ENCODE data around the gene PAPLN.
A peak's percentile ranks its signal among the peaks of the same experiment; 100 is the strongest.

The PAPLN gene

DNA sequence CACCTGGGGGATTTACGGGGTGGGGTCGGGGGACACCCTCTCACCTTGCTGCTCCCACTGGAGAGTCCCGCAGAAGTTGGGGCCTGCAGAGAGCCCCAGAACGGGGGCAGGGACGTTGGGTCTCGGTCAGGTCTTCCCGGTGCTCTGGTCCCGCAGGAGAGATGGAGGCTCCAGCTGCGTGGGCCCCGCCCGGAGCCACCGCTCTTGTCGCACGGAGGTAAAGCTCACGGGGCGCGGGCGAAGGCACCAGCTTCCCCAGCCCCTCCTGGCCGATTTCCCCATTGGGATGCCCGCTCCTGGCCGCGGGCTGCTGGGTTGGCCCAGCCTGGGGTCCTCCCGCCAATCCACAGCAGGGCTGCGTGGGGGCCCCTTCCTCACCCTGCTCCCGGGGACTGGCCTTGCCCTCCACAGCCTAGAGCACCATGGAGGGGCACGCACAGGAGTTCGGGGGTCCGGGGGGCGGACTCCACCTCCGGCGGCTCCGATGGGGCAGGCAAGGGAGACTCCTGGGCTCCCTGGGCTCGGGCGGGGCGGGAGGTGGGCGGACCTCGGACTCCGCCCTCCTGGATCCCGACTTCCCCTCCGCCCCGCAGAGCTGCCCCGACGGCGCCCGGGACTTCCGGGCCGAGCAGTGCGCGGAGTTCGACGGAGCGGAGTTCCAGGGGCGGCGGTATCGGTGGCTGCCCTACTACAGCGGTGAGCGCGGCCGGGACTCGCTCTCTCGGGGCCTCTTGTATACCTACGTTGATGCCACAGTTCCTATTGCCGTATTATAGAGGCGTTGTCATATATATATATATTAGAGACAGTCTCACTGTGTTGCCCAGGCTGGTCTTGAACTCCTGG, 8.4 kb downstream of the PAPLN start:
- DNase-seq: peak; percentile 77

DNA sequence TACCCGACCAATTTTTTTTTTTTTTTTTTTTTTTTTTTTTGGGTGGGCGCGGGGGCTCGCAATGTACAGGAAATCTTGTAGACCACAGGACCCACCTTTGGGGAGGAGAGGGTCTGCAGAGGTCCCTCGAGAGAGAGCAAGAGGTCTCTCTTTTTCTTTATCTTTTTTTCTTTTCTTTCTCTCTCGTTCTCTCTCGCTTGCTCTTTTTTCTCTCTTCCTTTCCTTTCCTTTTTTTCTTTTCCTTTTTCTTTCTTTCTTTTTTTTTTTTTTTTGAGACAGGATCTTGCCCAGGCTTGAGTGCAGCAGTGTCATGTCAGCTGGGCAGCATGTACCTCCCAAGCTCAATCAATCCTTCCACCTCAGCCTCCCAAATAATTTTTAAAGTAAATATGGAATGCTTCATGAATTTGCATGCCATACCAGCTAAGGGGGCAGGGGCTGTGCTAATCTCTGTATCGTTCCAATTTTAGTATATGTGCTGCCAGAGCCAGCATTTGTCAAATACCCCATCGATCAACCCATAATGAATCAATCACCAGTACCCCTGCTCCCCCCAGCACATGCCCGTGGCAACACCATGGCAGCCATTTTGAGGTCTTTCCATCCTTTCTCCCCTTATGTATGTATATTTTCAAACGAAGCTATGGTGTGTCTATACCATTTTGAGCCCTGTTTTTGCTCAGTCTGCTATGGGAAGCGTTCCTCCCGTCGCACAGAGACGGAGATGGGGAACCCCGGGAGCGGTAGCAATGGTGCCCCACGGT, 9.3 kb downstream of the PAPLN start:
- DNase-seq: no peak

DNA sequence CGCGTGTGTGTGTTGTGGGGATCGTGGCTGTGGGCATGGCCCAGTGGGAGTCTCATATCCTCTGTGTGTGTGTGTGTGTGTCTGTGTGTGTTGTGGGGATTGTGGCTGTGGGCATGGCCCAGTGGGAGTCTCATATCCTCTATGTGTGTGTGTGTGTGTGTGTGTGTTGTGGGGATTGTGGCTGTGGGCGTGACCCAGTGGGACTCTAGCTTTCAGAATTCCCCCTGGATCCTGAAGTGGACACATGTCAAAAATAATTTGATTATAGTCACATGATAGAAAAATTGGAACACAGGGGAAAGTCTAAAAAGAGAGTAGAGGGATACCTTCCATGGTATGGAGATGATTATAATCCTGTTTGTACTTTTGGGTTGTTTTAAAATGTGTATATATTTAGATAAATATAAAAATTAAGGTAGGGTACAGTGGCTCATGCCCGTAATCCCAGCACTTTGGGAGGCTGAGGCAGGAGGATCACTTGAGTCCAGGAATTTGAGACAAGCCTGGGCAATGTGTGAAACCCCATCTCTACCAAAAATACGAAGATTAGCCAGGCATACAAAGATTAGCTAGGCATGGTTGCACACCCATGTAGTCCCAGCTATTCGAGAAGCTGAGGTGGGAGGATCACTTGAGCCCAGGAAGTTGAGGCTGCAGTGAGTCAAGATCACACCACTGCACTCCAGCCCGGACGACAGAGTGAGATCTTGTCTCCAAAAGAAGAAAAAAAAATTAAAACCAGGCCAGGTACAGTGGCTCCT, 11.0 kb downstream of the PAPLN start:
- DNase-seq: no peak

DNA sequence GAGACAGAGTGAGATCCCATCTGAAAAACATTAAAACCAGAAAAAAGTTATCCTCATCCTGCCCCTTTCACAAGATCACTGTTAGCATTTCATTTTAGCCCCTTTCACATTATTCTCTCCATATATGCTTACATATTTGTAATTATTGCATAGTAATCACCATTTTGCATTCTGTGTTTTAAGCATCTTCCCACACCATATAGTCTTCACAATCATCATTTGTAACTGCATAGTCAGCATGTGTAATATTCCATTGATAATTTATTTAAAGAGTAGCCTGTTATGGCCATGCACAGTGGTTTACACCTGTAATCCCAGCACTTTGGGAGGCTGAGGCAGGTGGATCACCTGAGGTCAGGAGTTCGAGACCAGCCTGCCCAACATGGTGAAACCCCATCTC, 11.8 kb downstream of the PAPLN start:
- DNase-seq: no peak

DNA sequence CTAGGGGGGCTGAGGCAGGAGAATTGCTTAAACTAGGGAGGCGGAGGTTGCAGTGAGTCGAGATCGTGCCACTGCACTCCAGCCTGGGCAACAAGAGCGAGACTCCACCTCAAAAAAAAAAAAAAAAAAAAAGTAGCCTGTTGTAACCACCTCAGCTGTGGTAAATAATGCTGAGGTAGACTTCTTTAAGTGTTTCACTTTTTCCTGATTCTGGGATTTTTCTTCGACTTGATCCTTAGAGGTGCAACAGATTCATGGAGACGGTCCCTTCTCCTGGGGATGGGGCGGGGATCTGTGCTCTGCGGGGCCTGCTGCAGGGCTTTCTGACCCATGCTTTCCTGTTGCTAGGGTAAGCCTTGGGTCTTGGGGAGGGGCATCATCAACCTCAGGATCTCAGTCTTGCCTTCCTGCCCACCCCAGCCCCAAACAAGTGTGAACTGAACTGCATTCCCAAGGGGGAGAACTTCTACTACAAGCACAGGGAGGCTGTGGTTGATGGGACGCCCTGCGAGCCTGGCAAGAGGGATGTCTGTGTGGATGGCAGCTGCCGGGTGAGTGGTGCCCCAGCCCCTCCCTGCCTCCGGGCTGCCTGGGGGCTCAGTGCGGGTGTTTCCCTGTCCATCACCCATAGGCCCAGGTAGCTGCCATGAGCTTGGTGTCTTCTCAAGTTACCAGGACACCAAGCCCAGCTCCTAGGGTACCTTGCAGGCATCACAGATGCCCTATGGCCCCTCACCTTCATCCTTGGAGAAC, 12.4 kb downstream of the PAPLN start:
- no peak for DNase-seq

DNA sequence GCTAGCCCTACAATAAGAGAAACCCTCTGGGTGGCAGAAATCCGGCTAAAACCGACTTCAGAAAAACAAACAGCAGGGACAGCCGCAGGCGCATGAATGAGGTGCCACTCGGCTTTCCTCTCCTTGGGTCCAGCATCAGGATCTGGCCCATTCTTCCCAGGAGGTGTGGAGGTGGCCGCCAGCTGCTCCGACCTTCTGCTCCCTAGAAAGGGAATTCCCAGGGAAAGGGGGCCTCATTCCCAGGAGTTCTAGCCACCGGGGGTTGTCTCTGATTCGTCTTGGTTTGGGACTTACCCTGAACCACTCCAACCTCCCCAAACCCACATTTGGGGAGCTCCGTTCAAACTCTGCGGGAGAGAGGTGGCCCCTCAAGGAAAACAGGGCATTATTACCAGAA, 13.0 kb downstream of the PAPLN start:
- DNase-seq: no peak

DNA sequence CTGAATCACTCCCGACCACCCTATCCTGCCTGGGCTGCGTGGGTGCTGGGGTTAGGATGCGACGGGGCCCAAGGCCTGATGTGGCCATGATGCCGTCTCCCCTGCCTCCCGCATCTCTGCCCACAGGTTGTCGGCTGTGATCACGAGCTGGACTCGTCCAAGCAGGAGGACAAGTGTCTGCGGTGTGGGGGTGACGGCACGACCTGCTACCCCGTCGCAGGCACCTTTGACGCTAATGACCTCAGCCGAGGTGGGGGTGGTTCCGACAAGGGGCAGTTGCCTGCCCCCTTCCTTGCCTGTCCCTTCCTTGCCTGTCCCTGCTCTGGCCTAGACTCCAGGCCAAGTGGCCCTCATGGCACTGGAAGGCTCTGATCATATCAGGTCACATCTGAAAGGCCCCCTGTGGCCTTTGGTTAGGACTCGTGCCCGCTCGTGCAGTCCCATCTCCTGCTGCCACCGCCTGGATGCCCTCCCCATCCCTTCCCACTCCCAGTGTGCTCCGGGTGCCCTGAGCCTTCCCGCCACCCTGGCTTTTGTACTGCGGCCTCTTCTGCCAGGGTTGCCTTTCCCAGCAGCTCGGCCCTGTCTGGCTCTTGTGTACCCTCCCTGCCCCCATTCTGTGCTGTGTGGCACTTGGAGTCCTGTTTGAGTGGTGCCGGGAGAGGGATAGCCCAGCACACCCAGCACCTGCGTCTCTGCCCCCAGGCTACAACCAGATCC, 13.6 kb downstream of the PAPLN start:
- no peak for DNase-seq

DNA sequence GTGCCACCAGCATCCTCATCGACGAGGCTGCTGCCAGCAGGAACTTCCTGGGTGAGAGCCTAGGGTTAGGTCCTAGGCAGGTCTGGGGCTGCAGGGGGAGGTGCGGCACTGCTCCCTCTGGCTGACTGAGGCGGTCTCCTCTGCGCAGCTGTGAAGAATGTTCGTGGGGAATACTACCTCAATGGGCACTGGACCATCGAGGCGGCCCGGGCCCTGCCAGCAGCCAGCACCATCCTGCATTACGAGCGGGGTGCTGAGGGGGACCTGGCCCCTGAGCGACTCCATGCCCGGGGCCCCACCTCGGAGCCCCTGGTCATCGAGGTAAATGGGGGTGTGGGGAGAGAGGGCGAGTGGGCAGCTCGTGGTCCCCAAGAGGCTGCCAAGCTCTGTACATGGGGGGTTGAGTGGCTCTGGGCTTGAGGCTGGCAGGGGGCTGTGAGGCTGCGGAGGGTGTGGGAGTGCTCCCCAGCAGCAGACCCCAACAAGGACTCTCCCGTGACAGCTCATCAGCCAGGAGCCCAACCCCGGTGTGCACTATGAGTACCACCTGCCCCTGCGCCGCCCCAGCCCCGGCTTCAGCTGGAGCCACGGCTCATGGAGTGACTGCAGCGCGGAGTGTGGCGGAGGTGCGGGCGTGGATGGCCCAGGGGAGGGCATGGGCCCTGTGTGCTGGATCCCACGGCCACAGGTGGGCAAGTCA, 14.4 kb downstream of the PAPLN start:
- no peak for DNase-seq

DNA sequence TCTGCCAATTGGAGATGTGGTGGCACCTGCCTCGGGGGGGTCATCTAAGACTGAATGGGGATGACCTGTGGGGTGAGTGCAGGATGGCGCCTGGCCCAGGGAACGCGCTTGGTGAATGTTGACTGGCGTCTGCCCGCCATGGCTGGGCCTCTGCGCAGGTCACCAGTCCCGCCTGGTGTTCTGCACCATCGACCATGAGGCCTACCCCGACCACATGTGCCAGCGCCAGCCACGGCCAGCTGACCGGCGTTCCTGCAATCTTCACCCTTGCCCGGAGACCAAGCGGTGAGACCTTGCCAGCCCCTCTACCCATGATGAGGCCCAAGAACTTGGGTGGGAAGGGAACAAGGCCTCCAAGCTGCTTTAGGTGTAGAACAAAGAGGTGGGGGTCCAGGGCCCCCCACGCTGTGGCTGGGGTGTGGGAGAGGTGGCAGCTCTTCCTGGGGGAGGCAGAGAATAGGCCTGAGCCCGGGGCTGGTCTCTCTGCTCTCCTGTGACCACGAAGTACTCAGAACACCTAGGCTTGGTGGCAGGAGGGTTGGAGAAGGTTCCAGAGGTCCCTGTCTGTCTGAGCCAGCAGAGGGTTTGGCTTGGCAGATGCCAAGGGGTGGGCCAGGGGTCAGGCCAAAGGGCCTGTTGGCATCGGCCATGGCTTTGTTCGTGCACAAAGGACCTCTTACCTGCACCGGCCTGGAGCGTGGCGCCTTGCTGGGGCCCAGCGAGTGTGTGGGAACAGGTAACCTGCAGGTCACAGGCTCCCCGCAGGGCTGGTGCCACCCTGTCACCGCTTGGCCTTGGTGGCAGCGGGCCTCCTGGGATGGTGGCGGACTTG, 15.4 kb downstream of the PAPLN start:
- DNase-seq: peak; percentile 56

DNA sequence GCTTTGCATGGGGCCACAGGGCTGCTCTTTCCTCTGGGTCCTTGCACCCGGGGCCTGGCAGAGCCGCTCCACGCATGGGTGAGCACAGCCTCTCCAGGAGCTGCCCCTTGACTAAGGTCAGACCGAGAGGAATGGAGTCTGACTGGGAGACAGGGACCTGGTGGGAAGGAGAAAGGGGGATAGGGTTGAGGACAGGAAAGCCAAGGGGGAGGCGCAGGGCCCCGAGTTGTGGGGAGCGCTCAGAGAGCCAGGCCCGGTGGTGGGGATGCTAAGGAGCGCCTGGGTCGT, 16.0 kb downstream of the PAPLN start:
- DNase-seq: no peak

DNA sequence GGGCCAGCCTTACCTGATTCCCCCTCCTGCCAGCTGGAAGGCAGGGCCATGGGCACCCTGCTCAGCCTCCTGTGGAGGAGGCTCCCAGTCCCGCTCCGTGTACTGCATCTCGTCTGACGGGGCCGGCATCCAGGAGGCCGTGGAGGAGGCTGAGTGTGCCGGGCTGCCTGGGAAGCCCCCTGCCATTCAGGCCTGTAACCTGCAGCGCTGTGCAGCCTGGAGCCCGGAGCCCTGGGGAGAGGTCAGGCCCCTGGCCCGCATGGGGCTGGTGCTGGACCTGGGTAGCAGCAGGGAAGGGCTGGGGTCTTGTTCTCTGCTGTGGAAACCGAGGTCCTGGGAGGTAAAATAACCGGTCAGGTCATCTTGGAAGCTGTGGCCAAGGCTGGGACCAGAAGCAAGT, 16.4 kb downstream of the PAPLN start:
- DNase-seq: peak; percentile 45

DNA sequence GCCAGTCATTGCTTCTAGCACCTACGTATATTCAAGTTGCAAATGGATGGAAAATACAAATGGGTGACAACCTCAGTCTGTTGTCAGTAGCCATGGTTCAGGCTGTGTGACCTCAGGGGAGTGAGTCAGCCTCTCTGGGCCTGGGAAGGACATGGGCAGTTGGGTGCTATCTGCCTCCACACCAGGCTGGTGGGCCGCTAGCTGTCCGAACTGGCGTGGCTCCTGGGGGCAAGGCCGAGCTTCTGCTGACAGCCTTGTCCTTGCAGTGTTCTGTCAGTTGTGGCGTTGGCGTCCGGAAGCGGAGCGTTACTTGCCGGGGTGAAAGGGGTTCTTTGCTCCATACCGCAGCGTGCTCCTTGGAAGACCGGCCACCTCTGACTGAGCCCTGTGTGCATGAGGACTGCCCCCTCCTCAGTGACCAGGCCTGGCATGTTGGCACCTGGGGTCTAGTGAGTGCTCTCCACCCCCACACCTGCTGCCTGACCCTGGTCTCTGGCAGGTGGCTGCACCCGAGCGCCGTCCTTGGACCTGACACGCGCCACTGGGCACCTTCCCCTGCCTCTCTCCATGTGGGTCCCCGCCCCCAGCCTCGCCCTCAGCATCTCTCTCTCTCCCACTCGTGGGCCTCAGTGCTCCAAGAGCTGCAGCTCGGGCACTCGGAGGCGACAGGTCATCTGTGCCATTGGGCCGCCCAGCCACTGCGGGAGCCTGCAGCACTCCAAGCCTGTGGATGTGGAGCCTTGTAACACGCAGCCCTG, 17.1 kb downstream of the PAPLN start:
- no peak for DNase-seq

DNA sequence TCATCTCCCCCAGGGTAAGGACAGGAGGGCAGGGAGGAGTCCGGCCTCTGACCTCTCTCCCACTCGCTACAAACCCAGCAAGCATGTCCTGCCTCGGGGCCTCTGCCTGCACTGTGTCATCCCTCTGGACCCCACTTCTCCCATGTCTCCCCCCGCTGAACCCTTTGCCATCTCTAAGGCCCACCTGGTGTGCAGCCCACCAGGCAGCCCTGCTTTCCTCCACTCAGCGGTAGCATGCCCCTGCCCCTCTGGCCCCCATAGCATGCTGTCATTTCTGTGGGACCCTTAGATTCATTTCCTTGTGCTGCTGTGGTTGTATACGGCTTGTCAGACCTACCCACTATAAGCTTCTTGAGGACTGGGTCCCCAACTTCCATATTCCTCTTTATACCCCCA, 17.7 kb downstream of the PAPLN start:
- DNase-seq: no peak

DNA sequence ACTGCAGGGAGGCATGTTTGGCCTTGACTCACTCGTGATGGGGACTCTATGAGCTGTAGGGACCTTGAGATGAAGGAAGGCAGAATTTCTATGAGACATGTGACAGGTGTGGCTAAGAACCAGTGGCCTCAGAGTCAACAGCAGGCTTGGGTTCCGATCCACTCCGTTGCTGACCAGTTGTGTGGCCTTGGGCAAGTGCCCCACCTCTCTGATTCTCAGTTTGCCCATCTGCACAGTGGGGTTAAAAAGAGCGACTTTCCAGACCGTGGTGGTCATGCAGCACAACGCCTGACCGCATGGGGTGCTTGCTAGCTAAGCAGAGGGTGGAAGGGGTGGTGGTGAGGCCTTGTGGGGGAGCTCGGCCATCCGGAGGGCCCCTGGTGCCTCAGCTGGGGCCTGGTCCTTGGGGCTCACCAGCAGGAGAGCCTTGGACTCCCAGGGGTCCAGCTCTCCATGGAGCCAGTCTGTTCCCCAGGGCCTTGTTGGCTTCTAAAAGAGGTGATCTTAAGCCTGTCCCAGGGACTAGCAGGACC, 18.5 kb downstream of the PAPLN start:
- DNase-seq: no peak

DNA sequence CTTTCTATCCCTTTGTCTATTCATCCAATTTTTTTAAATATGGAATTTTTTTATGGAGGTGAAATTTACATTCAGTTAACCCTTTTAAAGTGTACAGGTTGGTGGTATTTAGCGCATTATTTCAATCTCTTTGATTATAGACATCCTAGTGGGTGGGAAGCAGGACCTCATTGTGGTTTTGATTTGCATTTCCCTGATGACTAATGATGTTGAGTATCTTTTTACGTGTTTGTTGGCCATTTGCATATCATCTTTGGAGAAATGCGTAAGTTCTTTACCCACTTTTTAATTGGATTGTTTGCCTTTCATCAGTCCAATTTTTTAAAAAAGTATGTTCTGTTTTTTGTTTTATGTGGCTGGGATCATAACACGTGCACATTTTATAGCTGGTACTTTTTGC, 20.8 kb downstream of the PAPLN start:
- no peak for DNase-seq

DNA sequence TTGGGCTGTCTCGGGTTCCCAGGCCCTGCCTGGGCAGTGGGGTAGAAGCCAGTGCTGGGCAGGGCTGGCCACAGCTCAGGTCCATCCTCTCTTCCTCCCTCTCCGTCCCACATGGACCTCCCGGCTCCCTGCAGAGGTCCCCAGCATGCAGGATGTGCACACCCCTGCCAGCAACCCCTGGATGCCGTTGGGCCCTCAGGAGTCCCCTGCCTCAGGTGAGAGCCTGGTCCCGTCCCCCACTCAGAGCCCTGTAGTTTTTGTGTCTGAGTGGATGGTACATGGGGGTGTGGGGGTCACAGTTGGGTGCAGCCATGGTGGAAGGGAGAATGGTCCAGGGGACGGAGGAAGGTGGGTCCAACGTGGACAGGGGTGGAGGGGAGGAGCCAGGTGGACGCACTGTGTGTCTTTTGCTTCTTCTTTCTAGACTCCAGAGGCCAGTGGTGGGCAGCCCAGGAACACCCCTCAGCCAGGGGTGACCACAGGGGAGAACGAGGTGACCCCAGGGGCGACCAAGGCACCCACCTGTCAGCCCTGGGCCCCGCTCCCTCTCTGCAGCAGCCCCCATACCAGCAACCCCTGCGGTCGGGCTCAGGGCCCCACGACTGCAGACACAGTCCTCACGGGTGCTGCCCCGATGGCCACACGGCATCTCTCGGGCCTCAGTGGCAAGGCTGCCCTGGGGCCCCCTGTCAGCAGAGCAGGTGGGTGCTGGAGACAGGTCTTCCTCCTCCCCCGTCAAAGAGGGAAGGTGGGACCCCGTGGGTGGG, 21.7 kb downstream of the PAPLN start:
- DNase-seq: no peak

DNA sequence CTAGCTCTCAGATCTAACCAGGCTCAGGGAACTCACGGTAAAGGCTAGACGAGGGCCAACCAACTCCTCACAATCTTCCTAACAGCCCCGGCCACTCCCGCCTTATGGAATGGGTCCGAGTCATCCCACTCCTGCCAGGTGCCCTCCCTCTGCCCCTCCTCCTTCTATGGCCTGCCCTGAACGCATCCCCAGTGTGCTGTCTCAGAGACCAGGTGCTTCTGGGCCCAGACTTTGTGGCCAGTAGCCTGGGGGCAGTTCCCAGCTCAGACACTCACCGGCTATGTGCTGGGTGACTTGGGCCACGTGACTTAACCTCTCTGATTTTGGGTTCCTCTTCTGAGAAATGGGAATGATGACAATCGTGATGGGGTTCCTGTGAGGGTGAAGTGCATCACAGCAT, 22.5 kb downstream of the PAPLN start:
- peak; percentile 82 for DNase-seq

DNA sequence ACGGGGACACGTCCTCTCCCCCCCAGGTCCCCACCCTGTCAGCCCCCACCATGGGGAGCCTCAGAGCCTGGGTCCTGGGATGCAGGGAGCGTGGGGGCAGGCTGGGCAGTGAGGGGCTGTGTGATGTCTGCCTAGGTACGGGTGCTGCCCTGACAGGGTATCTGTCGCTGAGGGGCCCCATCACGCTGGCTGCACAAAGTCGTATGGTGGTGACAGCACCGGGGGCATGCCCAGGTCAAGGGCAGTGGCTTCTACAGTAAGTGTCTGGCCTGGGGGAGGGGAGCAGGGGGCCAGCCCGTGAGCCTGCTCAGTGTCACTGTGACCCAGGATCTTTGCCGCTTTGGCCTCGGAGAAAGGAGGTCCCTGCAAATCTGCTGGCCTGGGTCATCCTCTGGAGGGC, 23.3 kb downstream of the PAPLN start:
- no peak for DNase-seq

DNA sequence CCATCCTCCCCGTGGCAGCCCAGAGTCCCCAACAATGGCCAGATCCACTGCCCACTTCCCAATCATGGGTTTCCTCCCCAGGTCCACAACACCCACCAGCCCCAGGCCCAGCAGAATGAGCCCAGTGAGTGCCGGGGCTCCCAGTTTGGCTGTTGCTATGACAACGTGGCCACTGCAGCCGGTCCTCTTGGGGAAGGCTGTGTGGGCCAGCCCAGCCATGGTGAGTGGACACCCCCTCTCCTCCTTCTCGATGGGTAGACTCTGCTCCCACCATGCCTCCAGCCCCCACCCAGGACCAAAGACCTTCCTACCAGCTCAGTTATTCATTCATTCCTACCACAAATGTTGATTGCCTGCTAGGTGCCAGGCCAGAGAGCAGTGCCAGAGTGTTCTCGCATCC, 23.8 kb downstream of the PAPLN start:
- DNase-seq: no peak

Data from islet precursor cell (in vitro differentiated cells).